ENCODE data around the gene FGF9. TPM values are rescaled to one million over a fixed set of nuclear protein-coding genes. Genes with fewer than 3 reads are reported as not detected.

FGF9 gene
- total RNA-seq, 1 experiment from 2014 or later = not detected

- ChIA-PET CTCF (no interaction called here), POLR2A (ENCODE audit: unreplicated experiment) (no interaction called here)
- H3K4me1 ChIP-seq (ENCODE audit: insufficient read depth, low read length) = no peaks in the 10 kb centered on the region
- no peak overlapping the region for H2AFZ ChIP-seq (ENCODE audit: low read length)
- no TSS peak for BruUV-seq (replicated peaks)
- no peaks in the 10 kb centered on the region for H3K79me2 ChIP-seq (ENCODE audit: low read length)
- no peaks in the 10 kb centered on the region for H3K36me3 ChIP-seq (ENCODE audit: low read depth, low read length)
- intact Hi-C loops (cut with micrococcal nuclease) = no loop called here
- H3K4me3 ChIP-seq (ENCODE audit: low read length) = no peak overlapping the region
- no peaks in the 10 kb centered on the region for H3K9me2 ChIP-seq (replicated peaks; ENCODE audit: low read length)
- no peak for ATAC-seq
- H3K27me3 ChIP-seq (ENCODE audit: low read length) = peaks cover 19% of the 10 kb centered on the region
- H3K4me2 ChIP-seq (ENCODE audit: low read length) = no peak overlapping the region
- no peak for DNase-seq
- H4K20me1 ChIP-seq (ENCODE audit: low read length) = no peaks in the 10 kb centered on the region
- TF ChIP-seq, protein P1, sequence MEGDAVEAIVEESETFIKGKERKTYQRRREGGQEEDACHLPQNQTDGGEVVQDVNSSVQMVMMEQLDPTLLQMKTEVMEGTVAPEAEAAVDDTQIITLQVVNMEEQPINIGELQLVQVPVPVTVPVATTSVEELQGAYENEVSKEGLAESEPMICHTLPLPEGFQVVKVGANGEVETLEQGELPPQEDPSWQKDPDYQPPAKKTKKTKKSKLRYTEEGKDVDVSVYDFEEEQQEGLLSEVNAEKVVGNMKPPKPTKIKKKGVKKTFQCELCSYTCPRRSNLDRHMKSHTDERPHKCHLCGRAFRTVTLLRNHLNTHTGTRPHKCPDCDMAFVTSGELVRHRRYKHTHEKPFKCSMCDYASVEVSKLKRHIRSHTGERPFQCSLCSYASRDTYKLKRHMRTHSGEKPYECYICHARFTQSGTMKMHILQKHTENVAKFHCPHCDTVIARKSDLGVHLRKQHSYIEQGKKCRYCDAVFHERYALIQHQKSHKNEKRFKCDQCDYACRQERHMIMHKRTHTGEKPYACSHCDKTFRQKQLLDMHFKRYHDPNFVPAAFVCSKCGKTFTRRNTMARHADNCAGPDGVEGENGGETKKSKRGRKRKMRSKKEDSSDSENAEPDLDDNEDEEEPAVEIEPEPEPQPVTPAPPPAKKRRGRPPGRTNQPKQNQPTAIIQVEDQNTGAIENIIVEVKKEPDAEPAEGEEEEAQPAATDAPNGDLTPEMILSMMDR (conservative IDR thresholded peaks at IDR 0.05; ENCODE audit: low read depth, low read length) = no peak
- no peak for TF ChIP-seq EZH2phosphoT487 (IDR thresholded peaks at IDR 0.05; ENCODE audit: borderline replicate concordance, low read length)
- TF ChIP-seq EZH2 (IDR thresholded peaks at IDR 0.05; ENCODE audit: low read length, unreplicated experiment) = no peak
- H3K27ac ChIP-seq (ENCODE audit: low read length) = no peak overlapping the region
- H3F3A ChIP-seq (ENCODE audit: low read length, unreplicated experiment) = no peaks in the 10 kb centered on the region
- H3K9ac ChIP-seq (ENCODE audit: low read length) = no peak overlapping the region
- no peaks in the 10 kb centered on the region for H3K9me3 ChIP-seq (ENCODE audit: low read length)
These were observed 38.8 kb downstream of the FGF9 start for GRCh38 chr13:21709697-21710096.

- H3K4me2 ChIP-seq (ENCODE audit: low read length) = no peak overlapping the region
- H3K4me1 ChIP-seq (ENCODE audit: insufficient read depth, low read length) = no peaks in the 10 kb centered on the region
- H3K9me3 ChIP-seq (ENCODE audit: low read length) = no peaks in the 10 kb centered on the region
- ChIA-PET CTCF (no interaction called here), POLR2A (ENCODE audit: unreplicated experiment) (no interaction called here)
- no peak overlapping the region for H2AFZ ChIP-seq (ENCODE audit: low read length)
- DNase-seq = no peak
- no peak overlapping the region for H3K27ac ChIP-seq (ENCODE audit: low read length)
- H3K79me2 ChIP-seq (ENCODE audit: low read length) = no peaks in the 10 kb centered on the region
- H4K20me1 ChIP-seq (ENCODE audit: low read length) = no peaks in the 10 kb centered on the region
- H3F3A ChIP-seq (ENCODE audit: low read length, unreplicated experiment) = no peaks in the 10 kb centered on the region
- H3K4me3 ChIP-seq (ENCODE audit: low read length) = no peak overlapping the region
- TF ChIP-seq EZH2 (IDR thresholded peaks at IDR 0.05; ENCODE audit: low read length, unreplicated experiment) = no peak
- H3K36me3 ChIP-seq (ENCODE audit: low read depth, low read length) = no peaks in the 10 kb centered on the region
- H3K9ac ChIP-seq (ENCODE audit: low read length) = no peak overlapping the region
- intact Hi-C loops (cut with micrococcal nuclease) = no loop called here
- no TSS peak for BruUV-seq (replicated peaks)
- ATAC-seq = no peak
- peaks cover 21% of the 10 kb centered on the region for H3K27me3 ChIP-seq (ENCODE audit: low read length)
- H3K9me2 ChIP-seq (replicated peaks; ENCODE audit: low read length) = no peaks in the 10 kb centered on the region
These were observed 39.3 kb downstream of the FGF9 start for GRCh38 chr13:21710163-21710562.

- Histone ChIP-seq H3K9ac (ENCODE audit: low read length) (no peak overlapping the region), H2AFZ (ENCODE audit: low read length) (no peak overlapping the region), H3K36me3 (ENCODE audit: low read depth, low read length) (no peaks in the 10 kb centered on the region), H3K4me1 (ENCODE audit: insufficient read depth, low read length) (no peaks in the 10 kb centered on the region), H3K27ac (ENCODE audit: low read length) (no peak overlapping the region), H3K9me3 (ENCODE audit: low read length) (no peaks in the 10 kb centered on the region), H3K4me2 (ENCODE audit: low read length) (no peak overlapping the region), H3K27me3 (ENCODE audit: low read length) (peaks cover 42% of the 10 kb centered on the region), H3K79me2 (ENCODE audit: low read length) (no peaks in the 10 kb centered on the region), H3K9me2 (replicated peaks; ENCODE audit: low read length) (no peaks in the 10 kb centered on the region), H3F3A (ENCODE audit: low read length, unreplicated experiment) (no peaks in the 10 kb centered on the region), H4K20me1 (ENCODE audit: low read length) (no peaks in the 10 kb centered on the region), H3K4me3 (ENCODE audit: low read length) (no peak overlapping the region)
- no TSS peak for BruUV-seq (replicated peaks)
- DNase-seq (peak; percentile 18), ATAC-seq (no peak)
- ChIA-PET POLR2A (ENCODE audit: unreplicated experiment) (no interaction called here), CTCF (no interaction called here)
- TF ChIP-seq EZH2phosphoT487 (IDR thresholded peaks at IDR 0.05; ENCODE audit: borderline replicate concordance, low read length) (no peak), EZH2 (IDR thresholded peaks at IDR 0.05; ENCODE audit: low read length, unreplicated experiment) (no peak)
- TF ChIP-seq, protein P1 (conservative IDR thresholded peaks at IDR 0.05; ENCODE audit: low read depth, low read length) = no peak
- intact Hi-C loops (cut with micrococcal nuclease) = no loop called here
These were observed 46.9 kb downstream of the FGF9 start for GRCh38 chr13:21717817-21718216.
